Measurements from ENCODE around the gene NLK.

- no peak for TF ChIP-seq POLR2AphosphoS5 (IDR thresholded peaks at IDR 0.05)
- no peak for TF ChIP-seq CTCF (IDR thresholded peaks at IDR 0.05)
- TF ChIP-seq POLR2A (IDR thresholded peaks at IDR 0.05), result no peak
Measured at GRCh38 chr17:28141773-28142172, 99.3 kb downstream of the NLK start.
